HL-60 (cell line): ENCODE measurements around the gene ZBP1.

Experiments
- POLR2AphosphoS5 ChIP-seq: IDR thresholded peaks from 2 replicates; pipeline ENCODE4 v1.6.1; 2012; ENCODE audit warnings: low read depth
- TF ChIP-seq, protein P1 (sequence below): IDR thresholded peaks from one replicate; pipeline ENCODE4 v1.5.1; 2011; ENCODE audit warnings: low read length, control low read depth, inconsistent platforms; ENCODE audit not compliant: insufficient read depth
- TF ChIP-seq, protein P2 (sequence below): IDR thresholded peaks from 2 replicates; pipeline ENCODE4 v1.6.1; 2012; ENCODE audit warnings: low read depth; ENCODE audit not compliant: insufficient replicate concordance

GRCh38 chr20:57588596-57588995 is 31.6 kb downstream of the ZBP1 start:
- TF ChIP-seq, protein P1, sequence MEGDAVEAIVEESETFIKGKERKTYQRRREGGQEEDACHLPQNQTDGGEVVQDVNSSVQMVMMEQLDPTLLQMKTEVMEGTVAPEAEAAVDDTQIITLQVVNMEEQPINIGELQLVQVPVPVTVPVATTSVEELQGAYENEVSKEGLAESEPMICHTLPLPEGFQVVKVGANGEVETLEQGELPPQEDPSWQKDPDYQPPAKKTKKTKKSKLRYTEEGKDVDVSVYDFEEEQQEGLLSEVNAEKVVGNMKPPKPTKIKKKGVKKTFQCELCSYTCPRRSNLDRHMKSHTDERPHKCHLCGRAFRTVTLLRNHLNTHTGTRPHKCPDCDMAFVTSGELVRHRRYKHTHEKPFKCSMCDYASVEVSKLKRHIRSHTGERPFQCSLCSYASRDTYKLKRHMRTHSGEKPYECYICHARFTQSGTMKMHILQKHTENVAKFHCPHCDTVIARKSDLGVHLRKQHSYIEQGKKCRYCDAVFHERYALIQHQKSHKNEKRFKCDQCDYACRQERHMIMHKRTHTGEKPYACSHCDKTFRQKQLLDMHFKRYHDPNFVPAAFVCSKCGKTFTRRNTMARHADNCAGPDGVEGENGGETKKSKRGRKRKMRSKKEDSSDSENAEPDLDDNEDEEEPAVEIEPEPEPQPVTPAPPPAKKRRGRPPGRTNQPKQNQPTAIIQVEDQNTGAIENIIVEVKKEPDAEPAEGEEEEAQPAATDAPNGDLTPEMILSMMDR, result no peak
- no peak for TF ChIP-seq POLR2AphosphoS5
- TF ChIP-seq, protein P2, sequence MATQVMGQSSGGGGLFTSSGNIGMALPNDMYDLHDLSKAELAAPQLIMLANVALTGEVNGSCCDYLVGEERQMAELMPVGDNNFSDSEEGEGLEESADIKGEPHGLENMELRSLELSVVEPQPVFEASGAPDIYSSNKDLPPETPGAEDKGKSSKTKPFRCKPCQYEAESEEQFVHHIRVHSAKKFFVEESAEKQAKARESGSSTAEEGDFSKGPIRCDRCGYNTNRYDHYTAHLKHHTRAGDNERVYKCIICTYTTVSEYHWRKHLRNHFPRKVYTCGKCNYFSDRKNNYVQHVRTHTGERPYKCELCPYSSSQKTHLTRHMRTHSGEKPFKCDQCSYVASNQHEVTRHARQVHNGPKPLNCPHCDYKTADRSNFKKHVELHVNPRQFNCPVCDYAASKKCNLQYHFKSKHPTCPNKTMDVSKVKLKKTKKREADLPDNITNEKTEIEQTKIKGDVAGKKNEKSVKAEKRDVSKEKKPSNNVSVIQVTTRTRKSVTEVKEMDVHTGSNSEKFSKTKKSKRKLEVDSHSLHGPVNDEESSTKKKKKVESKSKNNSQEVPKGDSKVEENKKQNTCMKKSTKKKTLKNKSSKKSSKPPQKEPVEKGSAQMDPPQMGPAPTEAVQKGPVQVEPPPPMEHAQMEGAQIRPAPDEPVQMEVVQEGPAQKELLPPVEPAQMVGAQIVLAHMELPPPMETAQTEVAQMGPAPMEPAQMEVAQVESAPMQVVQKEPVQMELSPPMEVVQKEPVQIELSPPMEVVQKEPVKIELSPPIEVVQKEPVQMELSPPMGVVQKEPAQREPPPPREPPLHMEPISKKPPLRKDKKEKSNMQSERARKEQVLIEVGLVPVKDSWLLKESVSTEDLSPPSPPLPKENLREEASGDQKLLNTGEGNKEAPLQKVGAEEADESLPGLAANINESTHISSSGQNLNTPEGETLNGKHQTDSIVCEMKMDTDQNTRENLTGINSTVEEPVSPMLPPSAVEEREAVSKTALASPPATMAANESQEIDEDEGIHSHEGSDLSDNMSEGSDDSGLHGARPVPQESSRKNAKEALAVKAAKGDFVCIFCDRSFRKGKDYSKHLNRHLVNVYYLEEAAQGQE, result no peak
